ENCODE measurements around the gene FAM83F.

The FAM83F gene

DNA sequence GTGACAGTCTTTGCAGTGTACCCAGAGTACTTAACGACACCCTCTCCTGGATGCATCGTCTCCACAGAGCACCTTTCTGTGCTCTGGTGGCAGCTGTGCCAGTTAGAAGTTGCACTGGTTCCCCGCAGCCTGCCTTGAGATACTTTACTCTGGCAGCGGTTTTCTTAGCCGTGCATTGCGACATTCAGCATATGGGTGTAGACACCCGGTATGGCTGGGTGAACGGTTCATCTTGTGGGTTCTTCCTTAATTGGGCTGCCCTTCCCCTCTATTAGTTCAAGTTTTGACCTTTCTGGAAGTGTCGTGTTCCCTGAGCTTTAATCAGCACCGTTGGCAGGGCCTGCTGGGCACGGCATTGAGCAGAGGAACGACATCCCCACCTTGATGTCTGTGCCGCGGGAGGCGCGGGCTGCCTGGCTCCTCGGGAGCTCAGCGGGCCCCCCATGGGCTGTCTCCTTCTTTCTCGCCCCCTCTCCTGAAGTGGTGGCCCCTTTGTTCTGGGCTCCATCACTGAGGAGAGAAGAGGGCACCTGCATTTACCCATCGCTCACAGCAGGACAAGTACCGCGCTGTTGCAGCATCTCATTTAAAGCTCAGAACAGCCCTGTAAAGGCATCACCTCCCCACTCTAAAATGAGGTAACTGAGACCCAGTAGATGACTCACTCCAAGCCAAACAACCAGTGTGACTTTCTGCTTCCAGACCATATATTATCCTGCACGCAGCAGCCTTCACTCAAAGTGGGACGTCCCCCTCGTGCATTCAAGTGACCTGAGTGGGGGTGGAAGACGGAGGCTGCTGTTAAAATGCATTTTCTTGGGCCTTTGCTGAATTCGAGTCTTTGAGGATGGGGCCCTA is 13.3 kb downstream of the FAM83F start:
- Histone ChIP-seq H3K27me3 (ENCODE audit: low read depth, low read length) (peaks cover 30% of the 10 kb centered on the region), H3K9me3 (ENCODE audit: insufficient read depth, low read length) (no peaks in the 10 kb centered on the region), H3K9ac (ENCODE audit: low read length) (no peak overlapping the region), H3K4me2 (ENCODE audit: low read length) (no peak overlapping the region), H3K4me1 (ENCODE audit: low read length) (no peaks in the 10 kb centered on the region), H3K36me3 (replicated peaks; ENCODE audit: low read depth, low read length) (no peaks in the 10 kb centered on the region), H3K27ac (ENCODE audit: low read length) (no peak overlapping the region), H2AFZ (ENCODE audit: low read depth, low read length) (no peak overlapping the region), H4K20me1 (ENCODE audit: insufficient read depth, low read length) (no peaks in the 10 kb centered on the region), H3K79me2 (ENCODE audit: low read length) (no peaks in the 10 kb centered on the region), H3K4me3 (ENCODE audit: low read length) (no peak overlapping the region)
- no peak for TF ChIP-seq CTCF (IDR thresholded peaks at IDR 0.05; ENCODE audit: low read depth, low read length)
- no peak for TF ChIP-seq EZH2phosphoT487 (IDR thresholded peaks at IDR 0.05; ENCODE audit: low read depth)

- Histone ChIP-seq H4K20me1 (ENCODE audit: insufficient read depth, low read length) (no peaks in the 10 kb centered on the region), H3K4me1 (ENCODE audit: low read length) (no peaks in the 10 kb centered on the region), H3K79me2 (ENCODE audit: low read length) (no peaks in the 10 kb centered on the region), H3K36me3 (replicated peaks; ENCODE audit: low read depth, low read length) (no peaks in the 10 kb centered on the region), H3K27ac (ENCODE audit: low read length) (no peak overlapping the region), H3K4me3 (ENCODE audit: low read length) (no peak overlapping the region), H3K9ac (ENCODE audit: low read length) (no peak overlapping the region), H3K9me3 (ENCODE audit: insufficient read depth, low read length) (no peaks in the 10 kb centered on the region), H2AFZ (ENCODE audit: low read depth, low read length) (no peak overlapping the region), H3K4me2 (ENCODE audit: low read length) (no peak overlapping the region), H3K27me3 (ENCODE audit: low read depth, low read length) (peaks cover 29% of the 10 kb centered on the region)
- no peak for TF ChIP-seq CTCF (IDR thresholded peaks at IDR 0.05; ENCODE audit: low read depth, low read length)
- no peak for TF ChIP-seq EZH2phosphoT487 (IDR thresholded peaks at IDR 0.05; ENCODE audit: low read depth)
Measured at GRCh38 chr22:40008726-40009291, 14.1 kb downstream of the FAM83F start.

GRCh38 chr22:40009292-40009774 is 14.6 kb downstream of the FAM83F start:
- Histone ChIP-seq H3K36me3 (replicated peaks; ENCODE audit: low read depth, low read length) (no peaks in the 10 kb centered on the region), H3K79me2 (ENCODE audit: low read length) (no peaks in the 10 kb centered on the region), H3K9me3 (ENCODE audit: insufficient read depth, low read length) (no peaks in the 10 kb centered on the region), H4K20me1 (ENCODE audit: insufficient read depth, low read length) (no peaks in the 10 kb centered on the region), H3K4me2 (ENCODE audit: low read length) (no peak overlapping the region), H3K27me3 (ENCODE audit: low read depth, low read length) (peaks cover 32% of the 10 kb centered on the region), H3K4me3 (ENCODE audit: low read length) (no peak overlapping the region), H3K27ac (ENCODE audit: low read length) (no peak overlapping the region), H3K9ac (ENCODE audit: low read length) (no peak overlapping the region), H3K4me1 (ENCODE audit: low read length) (no peaks in the 10 kb centered on the region), H2AFZ (ENCODE audit: low read depth, low read length) (no peak overlapping the region)
- no peak for TF ChIP-seq CTCF (IDR thresholded peaks at IDR 0.05; ENCODE audit: low read depth, low read length)
- TF ChIP-seq EZH2phosphoT487 (IDR thresholded peaks at IDR 0.05; ENCODE audit: low read depth): no peak

- H3K4me1 ChIP-seq (ENCODE audit: low read length): no peaks in the 10 kb centered on the region
- H3K36me3 ChIP-seq (replicated peaks; ENCODE audit: low read depth, low read length): no peaks in the 10 kb centered on the region
- TF ChIP-seq CTCF (IDR thresholded peaks at IDR 0.05; ENCODE audit: low read depth, low read length): no peak
- no peak for TF ChIP-seq EZH2phosphoT487 (IDR thresholded peaks at IDR 0.05; ENCODE audit: low read depth)
- H3K9me3 ChIP-seq (ENCODE audit: insufficient read depth, low read length): no peaks in the 10 kb centered on the region
- no peaks in the 10 kb centered on the region for H4K20me1 ChIP-seq (ENCODE audit: insufficient read depth, low read length)
- H3K27me3 ChIP-seq (ENCODE audit: low read depth, low read length): peaks cover 39% of the 10 kb centered on the region
- no peak overlapping the region for H3K27ac ChIP-seq (ENCODE audit: low read length)
- no peak overlapping the region for H3K9ac ChIP-seq (ENCODE audit: low read length)
- no peak overlapping the region for H3K4me2 ChIP-seq (ENCODE audit: low read length)
- H3K4me3 ChIP-seq (ENCODE audit: low read length): no peak overlapping the region
- H3K79me2 ChIP-seq (ENCODE audit: low read length): no peaks in the 10 kb centered on the region
- H2AFZ ChIP-seq (ENCODE audit: low read depth, low read length): no peak overlapping the region
Measured at GRCh38 chr22:40009951-40010671, 15.4 kb downstream of the FAM83F start.

Data from OCI-LY3 (cell line).